GM18873 (cell line): Measurements from ENCODE around the gene DVL2.
A peak's percentile ranks its signal among the peaks of the same experiment; 100 is the strongest.
"Not testable (repeated sequence)": the region's sequence is repeated elsewhere in the genome, so short reads cannot be mapped to it uniquely, and the experiment has no call there.

Experiments
- ATAC-seq: cut with Tn5 transposase; IDR thresholded peaks from one replicate; pipeline ENCODE4 v1.9.1; 2021; ENCODE audit warnings: mild to moderate bottlenecking, moderate library complexity, moderate number of reproducible peaks; ENCODE audit not compliant: unreplicated experiment, low FRiP score

The DVL2 gene

DNA sequence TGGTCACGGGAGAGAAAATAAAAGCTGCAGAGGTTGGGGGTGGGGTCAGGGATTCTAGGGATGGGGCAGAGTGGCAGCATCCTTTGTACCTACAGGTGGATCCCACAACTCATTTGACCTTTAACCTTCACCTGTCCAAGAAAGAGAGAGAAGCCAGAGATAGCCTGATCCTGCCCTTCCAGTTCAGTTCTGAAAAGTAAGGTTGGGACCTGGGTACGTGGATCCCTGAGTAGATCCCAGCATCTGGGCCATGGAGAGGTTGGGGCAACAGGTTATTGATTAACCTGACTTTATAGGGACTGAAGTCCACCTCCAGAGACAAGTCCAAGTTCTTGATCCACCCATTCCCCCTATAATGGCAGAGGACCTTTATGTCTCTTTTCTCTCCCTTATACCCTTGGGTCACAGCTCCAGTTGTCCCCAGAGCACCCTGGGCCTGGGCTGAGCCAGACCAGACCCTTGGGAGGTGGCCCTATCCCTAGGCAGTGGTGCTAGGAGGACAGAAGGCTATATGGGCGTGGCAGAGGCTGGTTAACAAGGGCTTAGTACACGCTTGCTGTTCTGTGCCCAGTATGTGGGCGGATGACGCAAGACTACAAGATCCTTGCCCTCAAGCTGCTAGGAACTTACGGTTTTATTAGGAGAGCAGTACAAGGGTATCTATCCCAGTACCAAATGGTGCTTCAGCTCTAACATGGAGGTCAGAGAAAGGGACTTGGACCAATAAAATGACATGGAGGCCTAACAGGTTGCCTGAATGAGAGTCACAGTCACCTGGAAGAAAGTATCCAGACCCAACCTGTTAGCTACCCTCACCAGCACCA is 24.6 kb upstream of the DVL2 start:
- no peak for ATAC-seq

DNA sequence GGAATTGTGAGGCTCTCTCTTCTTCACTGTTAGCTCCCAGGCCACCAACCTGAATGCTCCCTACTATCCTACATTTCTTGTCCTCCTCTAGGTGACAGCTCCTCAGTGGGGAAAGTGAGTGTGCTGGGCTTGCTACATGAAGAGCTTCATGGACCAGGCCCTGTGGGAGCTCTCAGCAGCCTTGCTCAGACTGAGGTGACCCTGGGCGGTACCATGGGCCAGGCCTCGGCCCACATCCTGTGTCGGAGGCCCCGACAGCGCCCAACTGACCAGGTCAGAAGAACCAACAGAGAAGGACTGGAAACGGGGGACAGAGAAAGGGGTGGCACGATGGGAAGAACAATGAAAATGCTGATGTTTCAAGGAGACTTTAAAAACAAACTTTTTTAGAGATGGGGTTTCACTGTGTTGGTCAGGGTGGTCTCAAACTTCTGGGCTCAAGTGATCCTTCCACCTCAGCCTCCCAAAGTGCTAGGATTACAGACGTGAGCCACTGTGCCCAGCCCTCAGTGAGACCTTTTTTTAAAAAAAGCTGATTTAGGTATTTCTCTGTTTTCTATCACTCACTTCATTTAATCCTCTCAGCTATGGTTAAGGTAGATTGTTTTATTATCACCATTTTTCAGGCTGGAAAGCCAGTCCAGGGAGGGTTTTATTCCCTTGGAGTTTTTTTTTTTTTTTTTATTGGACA is 22.6 kb upstream of the DVL2 start:
- ATAC-seq: no peak

DNA sequence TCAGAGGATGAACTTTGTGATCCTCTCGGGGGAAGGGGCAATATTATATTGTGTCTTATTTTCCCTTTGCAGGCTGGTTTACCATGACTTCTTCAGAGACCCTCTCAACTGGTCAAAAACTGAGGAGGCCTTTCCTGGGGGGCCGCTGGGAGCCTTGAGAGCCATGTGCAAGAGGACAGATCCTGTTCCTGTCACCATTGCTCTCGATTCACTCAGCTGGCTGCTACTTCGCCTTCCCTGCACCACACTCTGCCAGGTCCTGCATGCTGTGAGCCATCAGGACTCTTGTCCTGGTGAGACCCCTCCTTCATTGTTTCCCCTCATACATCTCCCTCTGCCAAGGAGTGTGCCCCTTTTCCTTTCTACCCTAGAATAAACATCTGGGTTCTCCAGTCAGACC is 20.2 kb upstream of the DVL2 start:
- ATAC-seq: no peak

DNA sequence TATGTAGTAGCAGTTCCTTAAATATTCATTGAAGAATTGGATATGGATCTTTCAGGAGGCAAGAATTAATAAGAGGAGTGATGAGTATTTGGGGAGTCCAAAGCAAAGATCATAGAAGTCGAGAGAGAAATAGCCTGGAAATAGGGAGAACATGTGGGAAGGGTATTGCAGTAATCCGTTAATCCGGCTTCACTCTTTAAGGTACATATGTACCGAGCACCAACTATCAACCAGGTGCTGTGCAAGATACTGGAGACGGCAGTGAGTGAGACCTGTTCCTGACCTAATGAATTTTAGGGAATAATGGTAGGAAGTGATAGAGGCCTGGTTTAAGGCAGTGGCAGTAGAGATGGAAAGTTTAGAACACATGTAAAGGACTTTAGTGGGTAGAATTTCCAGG is 18.8 kb upstream of the DVL2 start:
- no peak for ATAC-seq

DNA sequence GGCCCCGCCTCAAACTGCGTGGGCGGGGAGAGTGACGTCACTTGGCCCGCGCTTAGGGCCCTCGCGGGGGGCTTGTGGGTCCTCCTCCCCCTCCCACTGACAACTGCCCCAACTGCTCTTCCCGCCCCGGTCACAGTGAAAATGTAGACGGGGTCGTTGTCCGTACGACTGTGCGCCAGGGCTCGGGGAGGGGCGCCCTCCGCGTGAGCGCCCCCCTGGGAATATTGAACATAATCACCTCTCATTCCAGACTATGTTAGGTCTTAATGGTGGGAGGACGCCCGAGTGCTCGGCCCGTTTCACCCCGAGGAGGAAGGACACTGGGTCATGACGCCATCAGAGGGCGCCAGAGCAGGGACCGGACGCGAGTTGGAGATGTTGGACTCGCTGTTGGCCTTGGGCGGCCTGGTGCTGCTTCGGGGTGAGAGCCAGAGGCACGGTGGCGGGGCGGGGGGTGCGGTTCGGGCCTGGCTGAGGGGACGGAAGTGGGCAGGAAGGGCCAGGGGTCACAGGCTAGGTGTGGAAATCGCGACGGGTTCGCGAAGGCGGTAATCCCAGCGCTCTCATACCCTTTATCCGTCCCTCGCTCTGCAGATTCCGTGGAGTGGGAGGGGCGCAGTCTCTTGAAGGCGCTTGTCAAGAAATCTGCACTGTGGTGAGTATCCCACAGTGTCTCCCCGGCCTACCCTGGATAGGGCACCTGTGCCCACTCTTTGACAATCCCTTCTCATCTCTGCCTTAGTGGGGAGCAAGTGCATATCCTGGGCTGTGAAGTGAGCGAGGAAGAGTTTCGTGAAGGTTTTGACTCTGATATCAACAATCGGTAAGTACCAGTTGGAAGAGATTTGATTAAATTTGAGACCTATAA is 18.1 kb upstream of the DVL2 start, which contains the start of gene ELP5:
Gene ELP5, plus strand, starts transcription at position 40 of the 868 bp plus-strand sequence. Its CDS starts 336 bp downstream, at position 376.
- ATAC-seq: peak; percentile 36

DNA sequence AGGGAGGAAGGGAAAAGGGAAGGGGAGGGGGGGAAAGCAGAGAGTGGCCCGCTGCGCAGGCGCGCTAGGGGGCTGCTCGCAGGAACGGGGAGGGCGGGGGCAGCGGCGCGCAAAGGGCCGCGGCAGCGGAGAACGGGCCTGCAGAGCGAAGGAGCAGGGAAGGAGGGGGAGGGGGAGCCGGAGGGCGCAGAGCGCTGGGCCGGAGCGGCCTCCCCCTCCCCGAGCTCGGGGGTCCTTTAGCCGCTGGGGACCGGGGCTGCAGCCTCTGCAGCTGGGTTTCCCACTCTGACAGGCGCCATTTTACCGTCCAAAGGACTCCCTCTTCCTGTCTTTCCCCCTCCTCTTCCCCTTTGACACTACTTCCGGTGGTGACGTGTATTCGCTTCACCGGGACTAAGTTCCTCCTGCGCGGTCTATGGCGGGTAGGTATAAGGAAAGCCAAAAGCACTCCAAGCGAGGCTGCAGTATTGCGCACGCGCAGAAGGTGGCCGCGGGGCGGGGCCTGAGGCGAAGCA is 17.4 kb upstream of the DVL2 start, which contains the start of gene CTDNEP1:
Gene CTDNEP1, minus strand, starts transcription at position 74 of the 515 bp plus-strand sequence. CDS start 438 bp downstream, outside the sequence.
- ATAC-seq: peak; percentile 84

DNA sequence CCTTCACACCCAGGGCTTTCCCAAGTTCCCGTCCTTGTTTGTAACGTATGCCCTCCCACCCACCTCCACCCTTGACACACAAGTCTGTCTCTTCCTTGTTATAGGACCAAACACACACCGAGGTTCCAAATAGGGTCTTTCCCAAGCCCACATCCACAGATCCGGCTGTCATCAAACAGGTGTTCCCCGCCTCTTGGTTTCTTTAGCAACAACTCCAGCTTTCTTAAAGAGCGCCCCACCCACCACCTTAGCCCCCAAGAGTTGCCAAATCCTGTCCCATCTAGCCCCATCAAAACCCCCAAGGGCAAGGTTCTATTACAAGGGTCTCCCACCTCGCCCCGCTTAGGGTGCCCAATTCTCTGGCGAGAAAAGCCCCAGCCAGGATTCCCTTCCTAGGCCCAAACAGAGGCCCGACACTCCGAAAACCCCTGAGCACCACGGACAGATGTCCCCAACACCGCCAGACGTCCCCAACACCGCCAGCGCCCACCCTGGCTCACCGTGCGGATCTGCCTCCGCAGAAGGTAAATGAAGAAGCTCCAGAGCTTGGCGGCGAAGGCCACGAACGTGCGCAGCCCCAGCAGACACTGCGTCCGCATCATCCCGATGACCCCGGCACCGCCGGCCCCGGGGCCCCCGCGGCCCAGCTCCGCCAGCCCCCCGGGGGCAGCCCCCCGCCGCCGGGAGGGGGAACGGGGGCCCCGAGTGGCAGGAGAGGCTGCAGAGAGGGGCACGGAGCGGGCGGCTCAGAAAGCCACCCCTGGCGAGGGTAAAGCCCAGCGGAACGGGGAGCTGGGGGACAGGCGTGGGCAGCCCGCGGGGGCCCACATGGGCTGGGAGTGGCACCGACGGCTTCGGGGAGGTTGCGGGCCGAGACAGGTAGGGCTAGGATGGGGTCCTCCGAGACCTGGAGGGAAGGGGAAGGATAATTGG is 16.6 kb upstream of the DVL2 start:
- ATAC-seq: no peak

DNA sequence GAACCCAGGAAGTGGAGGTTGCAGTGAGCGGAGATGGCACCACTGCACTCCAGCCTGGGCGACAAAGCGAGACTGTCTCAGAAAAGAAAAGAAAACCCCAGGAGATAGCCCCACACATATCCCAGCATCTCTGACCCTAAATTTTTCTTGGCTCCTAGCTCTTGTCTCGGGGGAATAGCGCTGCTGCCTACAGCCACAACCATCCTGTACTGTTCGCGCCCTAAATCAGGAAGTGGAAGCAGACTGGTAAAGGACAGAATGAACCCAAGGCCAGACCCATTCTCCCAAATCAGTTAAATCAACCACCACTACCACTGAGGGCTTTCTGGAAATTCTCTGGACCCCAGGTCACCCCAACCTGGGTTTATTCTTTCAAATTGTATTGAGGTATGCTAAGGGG is 15.5 kb upstream of the DVL2 start:
- no peak for ATAC-seq

DNA sequence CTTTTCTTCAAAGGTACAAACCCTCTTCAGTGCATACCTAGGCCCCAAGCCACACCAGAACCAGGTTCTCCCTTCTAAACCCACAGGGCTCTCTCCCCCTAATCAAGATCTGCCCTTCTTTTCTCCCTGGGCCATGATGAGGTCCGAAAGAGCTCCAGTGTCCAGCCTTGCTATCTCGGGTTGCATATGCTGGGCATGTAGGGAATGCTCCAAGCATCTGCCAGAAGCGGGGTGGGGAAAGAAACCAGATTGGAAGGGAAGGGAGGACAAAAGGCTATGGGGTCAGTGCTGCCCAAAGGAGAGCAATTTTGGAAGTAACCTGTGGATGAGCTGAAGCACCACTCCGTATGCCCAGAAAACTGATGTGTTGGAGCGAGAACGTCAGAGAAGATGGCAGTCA is 14.9 kb upstream of the DVL2 start:
- ATAC-seq: no peak

DNA sequence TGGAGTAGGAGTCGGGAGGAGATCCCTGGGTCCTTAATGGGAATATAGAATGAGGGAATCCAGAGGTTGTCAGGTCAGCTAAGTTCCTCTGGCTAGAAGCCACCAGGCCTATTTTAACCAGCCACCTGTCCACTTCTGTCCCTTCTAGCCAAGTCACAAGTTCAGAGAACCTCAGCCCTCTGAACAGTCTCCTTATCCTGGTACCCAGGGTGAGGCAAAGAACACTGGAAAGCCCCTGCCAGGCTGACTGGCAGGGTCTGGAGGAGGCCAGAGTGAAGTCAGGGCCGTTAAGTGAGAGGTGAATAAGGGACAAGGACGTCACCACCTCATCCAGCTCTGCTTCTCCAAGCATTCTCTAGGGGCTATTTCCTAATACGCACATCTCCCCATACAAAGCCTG is 14.5 kb upstream of the DVL2 start:
- ATAC-seq: no peak

DNA sequence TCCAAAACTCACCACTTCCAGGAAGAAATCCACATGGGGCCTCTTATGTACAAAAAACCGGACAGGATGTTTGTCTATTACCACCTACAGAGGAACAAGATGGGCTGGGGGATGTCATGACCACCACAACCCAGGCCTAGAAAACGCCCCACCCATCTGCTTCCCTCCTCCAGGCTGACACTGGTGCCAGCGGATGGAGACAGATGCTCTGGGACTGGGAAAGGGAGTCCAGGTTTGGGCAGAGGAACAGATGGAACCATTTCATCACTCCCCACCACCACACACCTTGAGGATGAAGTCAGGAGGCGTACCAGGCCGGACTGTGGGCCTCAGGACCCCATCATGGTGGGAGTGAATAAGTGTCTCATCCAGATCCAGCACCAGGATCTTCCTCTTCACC is 12.5 kb upstream of the DVL2 start:
- ATAC-seq: no peak

DNA sequence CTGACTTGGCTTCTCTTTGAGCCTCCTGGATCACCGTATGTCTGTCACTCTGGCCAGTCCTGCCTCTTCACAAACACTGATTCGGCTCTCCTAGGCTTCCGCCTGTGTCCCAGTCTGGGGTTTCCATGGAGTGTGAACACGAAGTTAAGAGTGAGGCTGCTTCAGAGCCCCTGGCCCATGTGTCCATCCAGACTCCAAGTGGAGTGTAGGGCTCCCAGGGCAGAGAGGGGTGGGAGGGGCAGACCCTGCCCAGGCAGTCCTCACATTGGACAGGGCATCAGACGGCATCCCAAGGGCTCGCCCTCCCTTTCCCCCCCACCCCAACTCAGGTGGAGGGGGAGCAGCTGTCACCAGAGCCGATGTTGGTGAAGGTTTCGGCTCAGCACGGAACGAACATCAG is 9.5 kb upstream of the DVL2 start:
- not testable (repeated sequence) for ATAC-seq

DNA sequence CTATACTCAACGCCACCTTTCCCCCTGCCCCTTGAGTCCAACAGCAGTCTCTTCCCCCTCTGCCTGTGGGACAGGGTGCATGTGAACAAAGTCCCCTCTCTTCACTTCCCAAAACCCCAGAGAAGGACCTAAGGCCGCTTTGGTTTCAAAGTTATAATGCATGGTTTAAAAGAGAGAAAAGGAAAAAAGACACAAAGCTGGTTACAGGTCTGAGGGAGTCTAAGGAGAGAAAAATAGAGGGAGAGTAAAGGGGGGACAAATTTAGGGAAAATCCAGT is 9.1 kb upstream of the DVL2 start:
- ATAC-seq: no peak

DNA sequence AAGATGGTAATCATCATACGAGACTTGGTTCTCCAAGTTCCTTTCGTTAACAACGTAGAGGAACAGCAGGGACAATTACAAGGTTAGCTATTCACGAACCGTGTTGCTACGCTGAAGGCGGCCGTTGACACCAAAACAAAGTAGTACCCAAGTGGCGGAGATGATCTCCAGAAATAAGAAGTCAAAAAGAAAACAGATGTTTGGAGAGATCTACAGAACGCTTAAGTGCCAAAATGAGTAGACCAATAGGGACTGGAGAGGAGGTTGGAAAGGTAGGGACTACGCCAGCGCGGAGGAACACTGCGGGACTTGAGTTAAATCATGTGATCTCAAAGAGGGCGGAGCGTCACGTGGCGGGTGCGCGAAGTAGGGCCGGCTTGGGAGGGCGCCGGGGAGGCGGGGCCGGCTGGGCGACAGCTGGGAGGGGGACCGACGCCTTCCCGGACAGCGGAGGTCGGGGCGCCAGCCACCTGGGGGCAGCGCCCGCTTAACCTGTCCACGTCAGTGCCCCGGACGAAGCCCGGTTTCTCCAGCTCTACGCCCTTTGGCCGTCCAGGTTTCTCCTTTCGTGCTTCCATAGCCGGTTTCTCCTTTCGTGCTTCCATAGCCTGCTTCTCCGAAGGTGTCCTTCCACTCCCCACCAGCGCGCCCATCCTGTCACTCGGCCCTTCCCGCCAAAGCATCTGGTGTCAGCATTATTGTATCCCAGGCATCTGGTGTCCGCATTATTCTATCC is 8.6 kb upstream of the DVL2 start:
- peak; percentile 40 for ATAC-seq

DNA sequence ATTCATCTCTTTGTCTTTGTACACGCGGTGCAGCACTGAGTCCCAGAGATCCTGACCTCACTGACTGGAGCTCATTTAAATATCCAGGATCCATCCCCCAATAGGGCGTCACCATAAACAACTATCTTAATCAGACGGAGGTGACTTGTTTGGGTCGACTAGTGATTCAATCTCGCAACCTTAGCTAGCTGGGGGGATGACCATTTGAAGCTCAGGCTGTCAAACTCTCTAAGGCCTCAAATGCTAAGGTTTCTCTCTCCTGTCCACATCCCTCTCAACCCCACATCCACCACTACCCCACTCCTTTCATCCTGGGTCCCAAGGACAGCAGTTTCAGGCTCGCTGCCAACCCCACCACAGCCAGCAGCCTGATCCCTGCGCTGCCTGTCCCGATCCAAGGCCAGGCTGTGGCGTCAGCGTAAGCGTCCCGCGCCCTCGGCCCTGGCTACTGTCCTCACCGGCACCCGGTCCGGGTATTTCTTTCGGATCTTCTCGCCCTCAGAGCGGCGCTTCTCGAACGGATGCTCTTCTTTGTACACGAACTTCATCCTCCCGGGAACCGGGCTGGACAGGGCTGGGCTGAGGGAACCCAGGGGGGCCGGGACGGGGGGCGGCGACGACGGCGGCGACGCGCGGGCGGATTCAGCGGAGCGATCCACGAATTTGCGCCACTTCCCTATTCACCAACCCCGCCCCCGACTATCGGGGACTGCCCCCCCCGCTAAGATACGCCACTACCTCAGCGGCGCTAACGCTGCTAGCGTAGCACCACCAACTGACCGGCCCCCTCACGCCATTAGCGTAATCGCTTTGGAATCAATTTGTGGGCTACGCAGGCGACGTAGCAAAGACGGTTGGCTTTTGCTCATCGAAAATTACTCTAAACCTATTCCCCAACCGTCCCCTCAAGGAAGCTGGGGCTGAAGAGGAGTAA is 7.7 kb upstream of the DVL2 start, which contains the start of gene GABARAP:
Gene GABARAP, minus strand, starts transcription at position 667 of the 934 bp plus-strand sequence. Its CDS starts 119 bp downstream, at position 548.
- ATAC-seq: peak; percentile 31

DNA sequence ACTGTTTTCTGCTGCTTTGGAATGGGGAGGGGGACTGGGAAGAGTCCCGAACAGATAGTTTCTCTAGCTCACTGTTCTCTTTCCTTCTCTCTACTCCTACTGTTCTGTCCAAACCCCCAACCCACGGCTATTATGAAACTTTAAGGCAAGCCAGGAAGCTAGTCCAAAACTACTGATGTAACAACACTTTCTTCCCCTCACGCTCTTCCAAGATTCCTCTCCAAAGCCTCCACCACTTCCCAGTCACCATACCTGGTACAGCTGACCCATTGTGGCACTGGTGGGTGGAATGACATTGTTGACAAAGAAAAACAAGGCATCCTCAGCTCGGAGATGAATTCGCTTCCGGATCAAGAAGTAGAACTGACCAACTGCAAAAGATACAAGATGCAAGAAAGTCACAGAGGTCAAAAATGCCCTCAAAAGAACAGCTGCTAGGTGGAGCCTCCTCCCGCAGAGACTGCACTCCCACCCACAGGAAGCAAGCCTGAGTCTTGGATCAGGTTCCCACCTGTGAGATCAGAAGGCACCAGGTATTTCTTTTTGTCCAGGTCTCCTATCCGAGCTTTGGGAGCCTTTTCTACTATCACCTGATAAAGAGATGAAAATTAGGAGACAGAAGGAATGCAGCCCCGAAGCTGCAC is 6.9 kb upstream of the DVL2 start:
- no peak for ATAC-seq

DNA sequence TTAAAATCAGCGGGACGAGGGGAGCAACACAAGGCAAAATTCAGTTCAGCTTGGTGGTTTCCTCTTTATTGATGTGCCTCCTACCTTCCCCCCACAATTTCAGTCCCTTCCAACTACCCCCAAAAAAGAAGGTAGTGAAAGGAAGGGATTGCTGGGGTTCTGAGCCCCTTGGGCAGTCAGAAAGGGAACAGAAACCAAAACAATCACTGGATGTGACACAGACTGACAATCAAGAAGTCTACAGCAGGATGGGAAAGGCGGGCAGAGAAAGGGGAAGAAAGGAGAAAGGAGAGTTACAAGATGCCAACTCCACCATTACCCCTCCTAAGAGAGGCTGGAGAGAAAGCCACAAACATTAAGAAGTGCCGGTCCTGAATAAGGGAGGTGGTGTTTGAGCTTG is 6.1 kb upstream of the DVL2 start:
- no peak for ATAC-seq
